ENCODE data around the gene NFIA.
A peak's percentile ranks its signal among the peaks of the same experiment; 100 is the strongest.

The NFIA gene

GRCh38 chr1:61337981-61338848 lies 255.9 kb downstream of the NFIA start (continued):
- TF ChIP-seq ZNF274 (IDR thresholded peaks at IDR 0.05; ENCODE audit: low read length), result no peak
- TF ChIP-seq ZNF274 (tag by site-specific recombination; IDR thresholded peaks at IDR 0.05; ENCODE audit: borderline replicate concordance), result no peak
- TF ChIP-seq ZNF132 (tag by site-specific recombination; IDR thresholded peaks at IDR 0.05; ENCODE audit: borderline replicate concordance), result no peak
- no peak for TF ChIP-seq ZBTB26 (tag by site-specific recombination; optimal IDR thresholded peaks at IDR 0.05)
- TF ChIP-seq ZNF394 (tag by site-specific recombination; IDR thresholded peaks at IDR 0.05; ENCODE audit: borderline replicate concordance), result no peak
- TF ChIP-seq ZBTB17 (tag by site-specific recombination; IDR thresholded peaks at IDR 0.05), result peak; percentile 80
- TF ChIP-seq GLIS1 (tag by site-specific recombination; IDR thresholded peaks at IDR 0.05), result peak; percentile 45
- TF ChIP-seq ZNF223 (tag by site-specific recombination; IDR thresholded peaks at IDR 0.05), result no peak
- TF ChIP-seq ZBTB11 (tag by site-specific recombination; conservative IDR thresholded peaks at IDR 0.05; ENCODE audit: low read depth), result no peak
- TF ChIP-seq ZNF596 (tag by site-specific recombination; IDR thresholded peaks at IDR 0.05), result no peak
- TF ChIP-seq PRDM1 (tag by site-specific recombination; IDR thresholded peaks at IDR 0.05), result peak; percentile 51; the same call in 1 of the 2 replicates
- peak; percentile 58 for TF ChIP-seq SP7 (tag by site-specific recombination; IDR thresholded peaks at IDR 0.05)
- peak; percentile 44; the same call in 1 of the 2 replicates for TF ChIP-seq KLF8 (tag by site-specific recombination; IDR thresholded peaks at IDR 0.05)
- no peak for TF ChIP-seq ZNF16 (tag by site-specific recombination; IDR thresholded peaks at IDR 0.05; ENCODE audit: low read depth)
- TF ChIP-seq KLF1 (tag by site-specific recombination; IDR thresholded peaks at IDR 0.05), result no peak
- TF ChIP-seq ZNF768 (tag by site-specific recombination; IDR thresholded peaks at IDR 0.05), result no peak
- TF ChIP-seq OVOL3 (tag by site-specific recombination; IDR thresholded peaks at IDR 0.05), result no peak
- TF ChIP-seq ZNF184 (tag by site-specific recombination; IDR thresholded peaks at IDR 0.05), result no peak
- no peak for TF ChIP-seq ZNF791 (tag by site-specific recombination; IDR thresholded peaks at IDR 0.05)
- no peak for TF ChIP-seq OSR2 (tag by site-specific recombination; IDR thresholded peaks at IDR 0.05)
- no peak for TF ChIP-seq ZNF677 (tag by site-specific recombination; IDR thresholded peaks at IDR 0.05)
- TF ChIP-seq GLI4 (tag by site-specific recombination; IDR thresholded peaks at IDR 0.05), result no peak
- TF ChIP-seq ZNF146 (tag by site-specific recombination; IDR thresholded peaks at IDR 0.05), result no peak
- TF ChIP-seq KLF17 (tag by site-specific recombination; IDR thresholded peaks at IDR 0.05), result no peak
- TF ChIP-seq ZNF416 (tag by site-specific recombination; IDR thresholded peaks at IDR 0.05), result no peak
- TF ChIP-seq ZNF510 (tag by site-specific recombination; IDR thresholded peaks at IDR 0.05; ENCODE audit: insufficient replicate concordance), result no peak
- TF ChIP-seq ZNF664 (tag by site-specific recombination; IDR thresholded peaks at IDR 0.05), result no peak
- no peak for TF ChIP-seq ZNF585B (tag by site-specific recombination; IDR thresholded peaks at IDR 0.05)
- TF ChIP-seq ZBTB49 (tag by site-specific recombination; IDR thresholded peaks at IDR 0.05; ENCODE audit: low read depth), result no peak
- 0 out of 2 replicates have a peak, but pooled peaks have one; percentile 38 for TF ChIP-seq ZXDB (tag by site-specific recombination; IDR thresholded peaks at IDR 0.05)
- TF ChIP-seq ZNF624 (tag by site-specific recombination; IDR thresholded peaks at IDR 0.05), result no peak
- TF ChIP-seq ZNF707 (tag by site-specific recombination; IDR thresholded peaks at IDR 0.05), result no peak
- no peak for TF ChIP-seq ZNF169 (tag by site-specific recombination; IDR thresholded peaks at IDR 0.05)
- TF ChIP-seq ZNF19 (tag by site-specific recombination; IDR thresholded peaks at IDR 0.05; ENCODE audit: low read depth), result no peak

Measured in HEK293 (cell line).